ENCODE measurements around the gene EGFL7. TPM values are rescaled to one million over a fixed set of nuclear protein-coding genes. Genes with fewer than 3 reads are reported as not detected.

EGFL7 gene
- total RNA-seq, 1 donor from 2014 or later = 38.2 TPM

GRCh38 chr9:136657974-136658848, 4.5 kb upstream of the EGFL7 start:
- H3K4me3 Mint-ChIP-seq = no peak overlapping the region
- peak in 1 of 2 experiments; percentile 18 for DNase-seq (ENCODE audit: low spot score in 2 of 2, unreplicated experiment in 2 of 2)
- H3K27ac Mint-ChIP-seq = no peak overlapping the region
- H3K36me3 Mint-ChIP-seq = no peaks in the 10 kb centered on the region
- no peaks in the 10 kb centered on the region for H3K9me3 Mint-ChIP-seq
- H3K27me3 Mint-ChIP-seq (ENCODE audit: low read depth) = peaks cover 8% of the 10 kb centered on the region
- no peak for TF ChIP-seq CTCF (IDR thresholded peaks at IDR 0.05; ENCODE audit: unreplicated experiment)
- H3K4me1 Mint-ChIP-seq = no peaks in the 10 kb centered on the region

GRCh38 chr9:136658849-136659535, 3.7 kb upstream of the EGFL7 start:
- Mint-ChIP-seq H3K9me3 (no peaks in the 10 kb centered on the region), H3K36me3 (no peaks in the 10 kb centered on the region), H3K27me3 (ENCODE audit: low read depth) (peaks cover 8% of the 10 kb centered on the region), H3K27ac (no peak overlapping the region), H3K4me3 (no peak overlapping the region), H3K4me1 (no peaks in the 10 kb centered on the region)
- TF ChIP-seq CTCF (IDR thresholded peaks at IDR 0.05; ENCODE audit: unreplicated experiment) = no peak
- no peak for DNase-seq (ENCODE audit: low spot score in 2 of 2, unreplicated experiment in 2 of 2)

GRCh38 chr9:136659861-136660784, 2.6 kb upstream of the EGFL7 start:
- Mint-ChIP-seq H3K27ac (no peak overlapping the region), H3K36me3 (no peaks in the 10 kb centered on the region), H3K9me3 (no peaks in the 10 kb centered on the region), H3K4me3 (no peak overlapping the region), H3K4me1 (peaks cover 4% of the 10 kb centered on the region), H3K27me3 (ENCODE audit: low read depth) (peaks cover 8% of the 10 kb centered on the region)
- TF ChIP-seq CTCF (IDR thresholded peaks at IDR 0.05; ENCODE audit: unreplicated experiment) = no peak
- DNase-seq (ENCODE audit: low spot score in 2 of 2, unreplicated experiment in 2 of 2) = no peak

- Mint-ChIP-seq H3K4me1 (peaks cover 5% of the 10 kb centered on the region), H3K27ac (no peak overlapping the region), H3K4me3 (no peak overlapping the region), H3K36me3 (no peaks in the 10 kb centered on the region), H3K9me3 (no peaks in the 10 kb centered on the region), H3K27me3 (ENCODE audit: low read depth) (peaks cover 8% of the 10 kb centered on the region)
- no peak for TF ChIP-seq CTCF (IDR thresholded peaks at IDR 0.05; ENCODE audit: unreplicated experiment)
- no peak for DNase-seq (ENCODE audit: low spot score in 2 of 2, unreplicated experiment in 2 of 2)
Measured at GRCh38 chr9:136660971-136661550, 1.7 kb upstream of the EGFL7 start.

All from mesothelial cell of epicardium (in vitro differentiated cells).